Measurements from ENCODE around the gene CCDC197. TPM values are rescaled to one million over a fixed set of nuclear protein-coding genes. Genes with fewer than 3 reads are reported as not detected.

Gene CCDC197
- total RNA-seq, 1 donor from 2014 or later = not detected

DNA sequence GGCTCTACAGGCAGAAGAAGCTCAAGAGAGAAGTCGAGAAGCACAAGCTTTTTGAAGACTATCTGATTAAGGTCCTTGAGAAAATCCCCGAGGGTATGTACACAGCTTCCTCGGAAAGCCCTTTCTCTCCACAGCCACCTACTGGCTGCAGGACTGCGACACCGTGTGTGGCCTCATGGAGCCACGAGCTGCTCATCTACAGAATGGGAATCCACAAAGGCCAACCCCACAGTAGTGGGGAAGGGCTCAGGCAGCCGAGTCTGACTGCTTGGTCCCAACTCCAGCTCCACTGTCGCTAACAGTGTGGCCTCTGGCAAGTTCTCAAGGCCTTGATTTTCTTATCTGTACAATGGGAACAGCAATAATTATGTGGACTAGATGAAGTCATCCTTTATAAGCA lies 2.5 kb downstream of the CCDC197 start:
- no peak for DNase-seq (ENCODE audit: low spot score)

DNA sequence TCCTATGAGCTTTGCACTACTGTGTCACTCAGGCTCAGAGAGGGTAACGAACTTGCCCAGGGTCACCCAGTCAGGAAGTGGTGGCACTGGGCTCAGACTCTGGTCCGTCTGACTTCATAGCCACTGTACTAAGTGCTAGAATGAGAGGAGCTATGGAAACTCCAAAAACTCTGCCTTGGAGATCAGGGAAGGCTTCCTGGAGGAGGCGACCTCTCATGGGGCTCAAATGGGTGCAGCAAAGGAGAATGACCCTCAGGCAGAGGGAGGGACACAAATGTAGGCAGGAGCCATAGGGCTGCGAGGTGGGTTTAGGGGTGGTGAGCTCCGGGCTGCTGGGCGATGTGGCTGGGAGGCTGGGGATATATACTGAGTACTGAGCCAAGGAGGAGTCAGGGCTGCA lies 3.2 kb downstream of the CCDC197 start:
- no peak for DNase-seq (ENCODE audit: low spot score)

DNA sequence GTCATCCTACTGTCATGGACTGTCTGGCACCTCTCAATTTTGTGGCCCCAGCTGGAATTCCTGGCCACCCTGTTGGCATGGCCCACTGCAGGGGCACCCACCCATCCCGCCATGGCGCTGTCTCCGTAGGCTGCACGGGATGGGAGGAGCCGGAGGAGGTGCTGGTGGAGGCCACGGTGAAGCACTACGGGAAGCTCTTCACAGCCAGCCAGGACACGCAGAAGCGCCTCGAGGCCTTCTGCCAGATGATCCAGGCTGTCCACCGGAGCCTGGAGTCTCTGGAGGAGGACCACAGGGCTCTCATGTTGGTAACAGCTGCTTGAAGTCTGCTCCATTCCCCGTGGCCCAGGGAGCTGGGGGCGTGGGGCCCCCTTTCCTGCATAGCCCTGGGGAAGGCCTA lies 3.9 kb downstream of the CCDC197 start:
- no peak for DNase-seq (ENCODE audit: low spot score)

DNA sequence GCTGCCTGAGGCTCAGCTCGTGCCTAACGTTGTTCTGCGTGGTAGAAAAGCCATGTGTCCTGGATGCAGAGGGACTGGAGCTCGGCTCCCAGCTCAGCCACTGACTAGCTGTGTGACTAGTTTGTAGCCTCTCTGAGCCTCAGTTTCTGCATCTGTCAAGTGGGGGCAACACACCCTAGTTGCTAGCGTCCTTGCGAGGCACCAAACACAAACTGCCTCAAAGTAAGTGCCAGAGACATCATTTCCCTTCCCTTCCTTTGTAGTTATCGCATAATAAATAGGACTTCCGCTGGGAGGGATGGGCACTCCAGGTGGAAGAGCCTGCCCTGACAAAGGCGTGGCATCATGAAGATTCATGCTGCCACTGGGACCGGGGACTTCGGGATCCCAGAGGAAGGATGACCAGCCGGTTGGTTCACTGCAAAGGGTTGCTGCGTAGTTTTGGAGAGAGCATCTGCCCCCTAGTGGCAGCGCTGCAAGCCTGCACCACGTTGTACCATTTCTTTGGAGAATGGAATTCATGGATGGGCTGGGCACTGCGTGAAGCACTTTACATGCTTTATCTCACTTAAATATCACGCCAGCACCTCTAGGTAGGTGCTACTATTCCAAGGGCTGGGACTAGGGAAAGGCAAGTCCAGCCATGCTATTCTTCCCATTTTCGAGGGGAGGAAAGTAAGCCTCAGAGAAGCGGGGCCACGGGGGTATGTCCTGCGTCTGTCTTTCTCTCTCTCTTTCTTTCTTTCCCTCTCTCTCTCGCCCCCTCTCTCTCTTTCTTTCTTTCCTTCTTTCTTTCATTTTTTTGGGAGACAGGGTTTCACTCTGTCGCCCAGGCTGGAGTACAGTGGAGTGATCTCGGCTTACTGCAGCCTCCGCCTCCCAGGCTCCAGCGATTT lies 4.6 kb downstream of the CCDC197 start:
- peak; percentile 70 for DNase-seq (ENCODE audit: low spot score)

DNA sequence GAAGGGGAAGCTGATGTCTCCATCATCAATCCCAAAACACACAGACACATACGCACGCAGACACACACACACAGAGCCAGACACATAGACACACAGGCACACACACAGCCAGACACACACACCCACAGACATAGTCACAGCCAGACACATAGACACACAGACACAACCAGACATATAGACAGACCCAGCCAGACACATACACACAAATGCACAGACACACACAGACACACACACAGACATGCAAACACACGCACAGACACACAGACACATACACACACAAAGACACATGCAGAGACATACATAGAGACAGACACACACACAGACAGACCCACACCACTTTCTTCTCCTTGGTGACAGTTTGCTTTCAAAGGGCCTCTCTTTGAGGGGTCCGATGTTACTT lies 6.3 kb downstream of the CCDC197 start:
- DNase-seq (ENCODE audit: low spot score) = no peak

DNA sequence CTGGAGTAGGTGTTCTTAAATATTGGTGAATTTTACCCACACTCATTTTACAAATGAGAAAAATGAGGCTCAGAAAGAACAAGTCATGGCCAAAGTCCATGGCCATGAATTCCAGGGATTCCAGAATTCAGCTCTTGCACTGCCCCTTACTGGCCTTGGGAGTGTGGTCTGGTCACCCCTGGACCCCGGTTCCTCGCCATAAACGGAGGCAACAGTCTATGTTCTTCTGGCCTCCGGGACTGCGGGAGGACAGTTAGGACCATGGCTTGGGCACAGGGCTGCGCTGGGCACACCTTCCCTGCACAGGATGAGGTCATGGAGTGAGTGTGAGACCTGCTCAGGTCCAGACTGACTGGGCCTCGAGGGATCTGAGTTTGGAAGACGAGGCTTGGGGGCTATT lies 6.9 kb downstream of the CCDC197 start:
- DNase-seq (ENCODE audit: low spot score) = no peak

DNA sequence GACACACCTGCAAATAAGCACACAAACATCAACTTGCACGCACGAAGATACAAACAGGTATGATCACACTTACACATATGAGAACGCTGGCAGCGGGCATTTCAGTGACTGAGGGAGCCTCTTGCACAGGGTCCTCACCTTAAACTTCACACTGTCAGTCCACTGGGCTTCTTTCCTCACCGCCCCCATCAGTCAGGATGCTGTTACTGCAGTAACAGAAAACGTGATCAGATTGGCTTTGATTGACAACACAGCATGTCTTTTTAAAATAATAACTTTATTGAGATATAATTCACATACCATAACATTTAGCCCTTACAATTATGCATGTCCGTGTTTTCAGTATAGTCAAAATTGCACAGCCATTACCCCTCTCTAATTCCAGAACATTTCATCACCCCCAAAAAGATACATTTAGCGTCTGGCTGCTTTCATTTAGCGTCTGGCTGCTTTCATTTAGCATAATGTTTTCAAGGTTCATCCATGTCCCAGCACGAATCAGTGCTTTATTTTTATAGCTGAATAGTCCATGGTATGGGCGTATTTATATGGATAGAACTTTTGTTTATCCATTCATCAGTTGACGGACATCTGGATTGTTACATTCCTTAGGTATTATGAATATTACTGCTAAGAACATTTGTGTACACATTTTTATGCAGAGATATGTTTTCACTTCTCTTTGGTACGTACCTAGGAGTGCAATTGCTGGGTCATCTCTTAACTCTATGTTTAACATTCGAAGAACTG lies 8.4 kb downstream of the CCDC197 start:
- DNase-seq (ENCODE audit: low spot score) = no peak

DNA sequence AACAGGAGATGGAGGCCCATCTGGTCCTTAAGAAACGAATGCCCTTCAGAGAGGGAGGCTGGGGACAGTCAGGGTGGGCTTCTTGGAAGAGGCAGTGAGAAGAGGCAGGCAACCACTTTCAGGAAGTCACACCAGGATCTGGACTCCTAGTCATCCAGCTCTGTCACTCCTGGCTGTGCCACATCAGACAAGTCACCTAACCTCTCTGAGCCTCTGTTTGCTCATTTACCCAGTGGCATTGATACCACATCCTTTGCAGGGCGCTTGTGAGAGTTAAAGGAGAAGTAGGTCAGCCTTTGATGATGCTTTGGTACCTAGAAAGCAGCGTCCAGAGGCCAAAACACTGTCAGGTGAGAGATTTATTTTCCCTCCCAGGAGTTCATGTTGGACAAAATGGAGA lies 11.1 kb downstream of the CCDC197 start:
- no peak for DNase-seq (ENCODE audit: low spot score)

DNA sequence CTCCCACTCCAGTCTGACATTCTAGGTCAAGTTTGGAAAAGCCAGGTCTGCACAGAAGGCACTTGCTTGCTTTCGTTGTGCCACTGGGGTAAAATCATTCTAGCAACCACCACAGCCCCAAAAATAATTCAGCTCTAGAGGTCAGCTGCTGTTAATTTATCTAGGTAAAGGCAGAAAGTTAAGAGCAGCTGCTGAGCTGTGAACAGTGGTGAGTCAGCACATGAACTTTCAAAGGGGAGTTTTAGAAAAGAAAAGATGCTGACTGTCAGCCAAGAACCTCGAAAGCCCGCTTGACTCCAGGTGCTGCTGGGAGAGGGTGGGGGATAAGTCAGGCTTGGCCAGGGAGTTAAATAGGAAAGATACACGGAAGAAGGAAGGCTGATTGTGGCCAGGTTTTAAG lies 12.7 kb downstream of the CCDC197 start:
- no peak for DNase-seq (ENCODE audit: low spot score)

DNA sequence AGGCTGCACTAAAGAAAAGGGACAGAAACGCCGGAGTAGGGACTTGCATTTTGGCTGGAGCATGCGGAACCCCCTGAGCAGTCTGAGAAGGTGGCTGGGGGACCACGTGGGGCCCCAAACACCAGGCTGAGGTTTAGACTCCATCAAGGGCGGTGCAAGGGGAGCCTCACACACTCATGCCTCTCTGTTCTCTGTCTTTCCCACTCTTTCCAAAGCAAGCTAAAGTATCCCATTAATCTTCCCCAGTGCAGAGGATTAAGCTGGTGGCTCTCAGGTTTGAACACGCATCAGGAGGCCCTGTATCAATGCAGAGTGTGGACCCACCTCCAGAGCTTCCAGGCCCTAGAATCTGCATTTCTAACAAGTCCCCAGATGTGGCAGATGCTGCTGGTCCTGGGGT lies 13.5 kb downstream of the CCDC197 start:
- DNase-seq (ENCODE audit: low spot score) = no peak

DNA sequence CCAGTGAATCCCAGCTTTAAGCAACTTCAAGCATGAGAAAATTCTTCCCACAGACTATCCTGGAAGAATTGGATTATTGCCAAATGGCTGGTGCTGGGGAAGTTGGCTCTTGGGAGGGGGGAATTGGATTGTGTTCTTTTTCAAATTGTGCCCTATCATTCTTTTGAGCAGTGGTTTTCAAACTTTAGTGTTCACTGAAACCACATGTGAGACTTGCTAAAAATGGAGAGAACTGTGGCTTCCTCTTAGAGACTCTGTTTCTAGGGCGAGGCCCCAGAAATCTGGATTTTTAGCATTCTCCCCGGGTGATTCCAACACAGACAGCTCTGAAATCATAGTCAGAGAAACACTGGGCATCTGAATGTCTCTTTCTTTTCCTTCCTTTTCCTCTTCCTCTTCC lies 14.7 kb downstream of the CCDC197 start:
- no peak for DNase-seq (ENCODE audit: low spot score)

DNA sequence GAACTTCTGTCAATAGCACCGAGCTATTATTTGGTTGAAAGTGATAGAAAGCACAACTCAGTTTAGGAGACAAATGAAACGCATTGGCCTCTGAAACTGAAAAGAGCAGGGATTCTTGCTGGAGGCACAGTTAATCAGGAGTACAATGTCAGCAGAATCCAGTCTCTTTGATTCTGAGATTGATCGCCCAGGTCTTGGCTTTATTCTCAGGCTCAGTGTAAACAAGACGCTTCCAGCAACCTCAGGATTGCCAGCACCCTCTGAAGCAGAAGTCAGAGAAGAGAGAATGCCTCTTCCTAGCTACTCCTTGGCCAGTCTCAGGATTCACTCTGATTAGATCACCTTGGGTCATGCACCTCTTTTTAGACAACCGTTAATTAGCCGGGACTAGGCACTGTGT lies 17.3 kb downstream of the CCDC197 start:
- DNase-seq (ENCODE audit: low spot score) = no peak

DNA sequence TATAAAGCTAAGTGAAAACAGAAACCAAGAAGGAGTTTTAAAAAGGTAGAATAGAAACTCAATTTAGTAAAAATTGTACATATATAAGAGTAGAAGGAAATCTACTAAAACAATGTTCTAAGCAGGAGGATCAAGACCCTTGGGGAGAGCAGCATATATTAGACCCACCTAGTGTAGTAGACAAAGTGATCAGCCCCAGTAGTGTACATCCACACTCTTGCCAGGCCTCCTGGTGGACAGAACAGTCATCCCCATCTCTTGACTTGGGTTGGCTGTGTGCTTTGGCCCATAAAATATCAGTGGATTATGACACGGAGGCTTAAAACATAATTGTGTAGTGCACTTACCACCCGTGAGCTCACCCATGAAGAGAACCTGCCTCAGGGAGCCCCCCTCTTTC lies 18.1 kb downstream of the CCDC197 start:
- no peak for DNase-seq (ENCODE audit: low spot score)

DNA sequence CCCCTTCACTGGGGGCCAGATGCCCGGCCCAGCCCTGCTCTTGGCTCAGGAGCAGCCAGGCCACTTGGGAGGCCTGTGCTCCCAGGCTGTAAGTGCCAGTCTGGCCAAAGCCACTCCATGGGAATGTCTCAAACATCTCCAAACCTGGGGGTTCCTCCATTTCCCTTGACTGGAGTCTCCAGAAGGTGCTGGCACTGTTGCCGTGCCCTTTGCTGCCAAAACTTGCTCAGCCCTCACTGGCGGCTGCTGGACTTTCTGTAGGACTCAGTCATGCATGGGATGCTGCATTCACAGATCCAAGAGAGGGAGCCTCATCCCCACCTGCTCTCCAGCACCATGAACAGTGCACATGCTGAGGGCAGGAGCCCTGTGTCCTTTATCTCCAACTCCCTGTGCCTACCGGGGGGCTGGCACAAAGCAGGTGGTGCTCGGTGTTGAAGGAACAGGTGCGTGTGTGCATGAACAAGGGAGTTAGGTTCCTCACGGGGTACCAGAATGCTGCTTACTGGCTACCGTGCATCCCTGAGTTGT lies 19.4 kb downstream of the CCDC197 start:
- DNase-seq (ENCODE audit: low spot score) = no peak

DNA sequence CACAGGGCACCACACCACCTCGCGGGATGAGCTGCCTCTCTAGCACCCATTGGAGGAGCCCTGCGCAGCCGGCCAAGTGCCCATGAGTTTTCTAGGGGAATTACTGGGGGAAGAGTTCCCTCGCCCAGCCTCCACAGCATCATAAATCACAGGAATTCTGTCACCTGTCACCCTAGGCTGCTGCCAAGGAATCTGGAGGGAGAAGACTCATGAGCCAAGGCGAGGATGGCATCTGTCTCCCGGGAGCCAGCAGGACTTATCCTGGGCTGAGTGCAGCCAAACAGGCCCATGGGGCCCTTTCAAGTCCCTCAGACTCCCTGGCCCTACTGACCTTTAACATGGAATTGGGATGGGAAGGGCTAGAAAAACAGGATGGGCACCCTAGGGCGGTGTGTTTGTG lies 21.2 kb downstream of the CCDC197 start:
- no peak for DNase-seq (ENCODE audit: low spot score)

DNA sequence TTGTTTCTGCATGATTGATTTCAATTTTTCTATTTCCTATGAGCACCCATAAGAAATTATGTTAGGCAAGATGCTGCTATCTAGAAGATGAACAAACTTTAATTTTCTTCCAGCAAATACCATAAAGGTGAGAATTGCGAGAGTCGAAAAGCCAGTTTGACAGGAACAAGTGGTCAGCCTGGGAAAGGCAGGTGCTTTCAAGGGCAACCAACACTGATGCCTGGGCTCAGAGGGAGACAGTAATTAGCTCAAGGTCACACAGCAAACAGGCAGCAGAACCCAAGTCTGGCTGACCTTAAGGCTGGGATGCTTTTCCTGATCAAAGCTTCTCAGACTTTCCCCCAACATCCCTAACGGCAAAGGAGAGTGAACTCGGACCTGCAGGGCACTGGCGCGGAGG lies 22.2 kb downstream of the CCDC197 start:
- no peak for DNase-seq (ENCODE audit: low spot score)

DNA sequence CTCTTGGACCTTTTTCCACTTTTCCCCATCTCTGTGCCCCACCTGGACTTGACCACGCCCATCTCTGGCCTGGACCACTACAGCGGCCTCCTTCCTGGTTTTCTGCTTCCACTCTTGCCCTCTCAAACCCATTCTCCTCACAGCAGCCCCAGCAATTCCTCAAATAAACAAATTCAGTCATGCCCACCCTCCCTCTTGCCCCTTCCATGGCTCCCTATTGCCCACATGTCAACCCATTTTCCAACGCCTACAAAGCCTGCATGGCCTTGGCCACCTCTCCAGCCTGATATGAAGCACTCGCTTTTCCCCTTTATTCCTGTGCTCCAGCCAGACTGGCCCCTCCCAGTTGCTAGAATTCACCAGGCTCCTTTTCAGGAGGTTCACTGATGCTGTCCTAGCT lies 23.2 kb downstream of the CCDC197 start:
- DNase-seq (ENCODE audit: low spot score) = no peak

DNA sequence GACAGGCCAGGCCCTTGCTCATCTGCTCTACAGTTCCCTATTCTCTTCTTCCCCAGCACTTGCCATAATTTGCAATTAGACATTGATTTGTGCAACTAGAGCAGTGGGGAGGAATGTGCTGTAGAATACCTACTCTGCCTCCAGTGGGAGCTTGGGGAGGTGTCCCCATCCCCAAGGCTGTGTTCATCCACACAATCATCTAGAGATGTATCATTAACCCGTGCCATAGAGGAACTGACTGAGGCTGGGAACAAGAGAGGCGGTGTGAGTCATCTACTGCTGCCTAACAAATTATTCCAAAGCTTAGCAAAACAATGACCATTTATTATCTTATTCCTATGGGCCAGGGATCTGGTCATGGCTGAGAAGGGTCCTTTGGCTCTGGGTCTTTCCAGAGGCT lies 23.9 kb downstream of the CCDC197 start:
- no peak for DNase-seq (ENCODE audit: low spot score)

DNA sequence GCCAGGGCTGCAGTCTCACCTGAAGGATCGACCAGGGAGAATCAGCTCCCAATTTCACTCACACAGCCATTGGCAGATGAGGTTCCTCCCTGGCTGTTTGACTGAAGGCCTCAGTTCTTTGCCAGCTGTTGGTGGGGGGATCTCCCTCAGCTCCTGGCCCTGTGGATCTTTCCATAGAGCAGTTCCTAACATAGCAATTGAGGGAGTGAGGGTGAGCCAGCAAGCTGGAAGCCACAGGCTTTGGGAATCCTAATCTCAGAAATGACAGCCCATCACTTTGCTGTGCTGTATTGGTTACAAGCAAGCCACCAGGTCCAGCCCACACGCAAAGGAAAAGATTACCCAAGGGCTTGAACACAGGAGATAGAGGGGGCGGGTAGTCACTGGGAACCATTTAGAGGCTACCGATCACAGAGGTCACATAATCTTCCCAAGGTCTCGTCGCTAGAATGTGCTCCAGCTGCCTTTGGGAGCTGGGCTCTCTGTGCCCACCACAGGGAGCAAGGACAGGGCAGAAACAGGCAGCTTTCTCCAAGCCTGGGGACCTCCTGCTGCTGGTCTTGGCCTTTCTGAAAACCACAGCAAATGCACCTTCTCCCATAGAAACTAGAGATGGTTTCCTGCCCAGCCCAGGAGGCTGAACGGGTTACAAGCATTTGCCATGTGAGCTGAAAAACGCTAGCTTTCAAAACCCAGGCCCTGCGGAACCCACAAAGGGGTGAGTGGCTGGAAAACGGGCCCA lies 24.5 kb downstream of the CCDC197 start:
- DNase-seq (ENCODE audit: low spot score) = no peak

DNA sequence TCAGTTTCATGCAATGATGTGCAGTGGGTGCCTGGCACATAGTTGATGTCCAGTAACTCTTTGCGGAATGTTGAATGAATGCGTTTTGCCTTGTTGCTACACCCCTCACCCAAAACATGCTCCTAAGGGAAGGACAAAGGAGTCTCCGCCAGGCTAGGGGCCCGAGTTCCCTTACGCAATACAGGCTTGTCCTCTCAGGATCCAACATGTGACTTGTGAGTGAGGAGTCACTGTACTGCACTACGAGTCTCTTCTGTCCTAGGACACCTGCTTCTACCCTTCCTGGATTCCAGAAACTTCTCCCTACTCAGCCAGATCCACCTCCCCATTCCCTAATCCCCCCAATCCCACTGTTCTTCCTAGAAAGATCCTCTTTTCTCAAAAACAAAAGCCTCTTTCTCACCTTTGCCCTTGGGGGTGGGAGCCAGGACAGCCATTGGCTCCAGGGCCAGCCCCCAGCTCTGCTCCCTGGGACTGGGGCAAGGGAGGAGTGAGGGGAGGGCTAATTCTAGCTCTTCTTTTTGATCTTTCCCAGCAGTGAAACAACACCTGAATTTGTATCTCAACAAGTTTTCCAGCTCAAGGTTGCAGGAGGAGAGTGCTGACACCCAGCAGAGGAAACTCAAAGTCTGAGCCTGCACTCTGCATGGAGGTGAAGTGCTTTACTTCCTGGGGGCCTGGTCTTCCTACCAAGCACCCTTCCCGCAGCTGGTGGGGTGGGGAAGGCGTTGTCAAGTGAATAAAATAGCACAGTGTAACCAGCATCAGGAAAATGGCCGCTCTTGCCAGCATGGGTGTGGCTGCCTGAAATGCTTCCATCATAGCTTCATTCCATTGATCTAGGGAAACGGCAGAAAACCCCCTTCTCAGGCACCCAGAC lies 25.7 kb downstream of the CCDC197 start:
- no peak for DNase-seq (ENCODE audit: low spot score)

DNA sequence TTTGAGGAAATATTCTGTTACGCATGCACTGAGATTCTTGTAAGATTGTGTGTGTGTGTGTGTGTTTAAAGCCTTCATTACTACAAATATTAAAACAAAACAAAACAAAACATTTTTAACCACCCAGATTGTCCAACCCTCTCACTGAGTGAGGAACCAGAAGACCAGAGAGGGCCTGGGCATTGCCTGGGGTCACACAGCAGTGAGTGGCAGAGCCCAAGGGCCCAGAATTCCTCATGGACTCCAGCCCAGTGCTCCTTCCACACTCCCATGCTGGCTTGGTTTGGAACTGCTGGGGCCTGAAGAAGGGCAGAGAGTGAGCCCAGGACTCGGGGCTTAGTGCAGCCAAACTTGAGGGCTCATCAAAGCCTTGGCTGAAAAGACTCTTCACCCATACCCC lies 27.4 kb downstream of the CCDC197 start:
- DNase-seq (ENCODE audit: low spot score) = no peak
